ENCODE measurements around the gene AFF1. TPM values are rescaled to one million over a fixed set of nuclear protein-coding genes. Genes with fewer than 3 reads are reported as not detected.

The AFF1 gene
- polyA plus RNA-seq, 1 donor, result 56.4 TPM

DNA sequence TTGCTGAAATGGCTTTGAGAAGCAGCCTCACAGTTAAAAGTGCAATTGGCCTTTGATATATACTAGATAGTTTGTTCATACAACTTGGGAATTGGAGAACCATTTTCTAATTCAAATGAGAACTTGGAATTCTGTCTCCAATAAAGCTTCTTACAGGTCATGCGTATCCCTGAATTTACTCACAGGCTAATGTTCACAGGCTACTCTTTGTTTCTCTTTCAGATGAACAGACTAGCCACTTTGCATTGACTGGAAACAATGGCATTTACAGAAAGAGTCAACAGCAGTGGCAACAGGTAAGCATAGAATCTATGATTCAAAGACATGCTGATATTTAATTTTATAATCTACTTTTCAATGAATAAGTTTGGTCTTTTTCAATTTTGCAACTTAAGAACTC is 13.5 kb downstream of the AFF1 start:
- no peak for DNase-seq

DNA sequence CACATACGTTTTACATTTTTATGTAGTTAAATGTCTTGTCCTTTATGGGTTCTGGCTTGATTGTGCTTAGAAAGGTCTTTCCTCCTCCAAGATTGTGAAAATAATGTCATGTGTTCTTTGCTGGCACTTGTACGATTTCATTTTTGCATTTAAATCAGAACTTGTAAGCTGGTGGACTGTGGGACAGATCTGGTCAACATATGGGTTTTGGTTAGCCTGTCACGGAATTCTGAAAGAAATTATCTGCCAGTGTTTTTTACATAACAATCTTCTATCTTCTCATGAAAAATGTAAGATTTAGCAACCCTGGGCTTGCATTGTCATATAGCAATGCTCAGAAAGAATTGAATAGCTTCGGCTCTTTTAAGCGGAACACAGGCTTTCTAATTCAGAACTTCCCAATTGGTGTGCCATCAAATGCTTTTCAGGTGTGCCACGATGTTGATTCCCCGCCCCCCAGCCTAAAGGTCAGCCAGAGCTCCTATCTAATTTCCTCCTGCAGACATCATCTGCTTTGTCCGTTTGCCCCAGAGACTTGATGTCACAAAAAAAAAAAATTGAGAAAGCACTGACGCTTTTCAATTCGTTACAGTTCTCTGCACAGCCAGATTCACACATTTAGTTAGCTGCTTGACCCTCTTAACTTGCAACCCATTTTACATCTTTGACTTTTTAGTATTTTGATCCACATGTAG is 16.2 kb downstream of the AFF1 start:
- DNase-seq, result no peak

DNA sequence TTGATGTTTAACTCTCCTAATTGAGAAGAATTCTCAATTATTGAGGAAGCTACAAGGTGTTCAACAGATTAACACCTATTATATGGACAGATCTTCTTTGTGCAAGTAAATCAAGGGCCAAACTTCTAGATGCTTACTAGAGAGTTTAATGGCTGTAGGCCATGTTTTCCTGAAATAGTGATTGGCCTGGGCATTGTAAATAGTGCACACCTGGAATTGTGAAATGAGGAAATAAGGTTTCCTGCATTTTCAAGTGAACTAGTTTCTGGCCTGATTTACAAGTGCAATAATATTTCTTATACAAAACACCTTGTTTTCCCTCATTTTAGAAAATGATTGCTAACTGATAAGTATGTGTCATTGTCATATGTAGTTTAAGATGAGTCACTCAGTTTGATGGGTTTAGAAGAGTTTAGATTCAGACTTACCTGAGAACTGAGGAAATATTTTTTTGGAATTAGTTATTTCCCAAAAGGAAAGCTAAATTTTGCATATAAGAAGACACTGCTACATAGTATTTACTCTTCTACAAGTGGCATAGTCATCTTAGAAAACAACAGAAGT is 21.2 kb downstream of the AFF1 start:
- no peak for DNase-seq

DNA sequence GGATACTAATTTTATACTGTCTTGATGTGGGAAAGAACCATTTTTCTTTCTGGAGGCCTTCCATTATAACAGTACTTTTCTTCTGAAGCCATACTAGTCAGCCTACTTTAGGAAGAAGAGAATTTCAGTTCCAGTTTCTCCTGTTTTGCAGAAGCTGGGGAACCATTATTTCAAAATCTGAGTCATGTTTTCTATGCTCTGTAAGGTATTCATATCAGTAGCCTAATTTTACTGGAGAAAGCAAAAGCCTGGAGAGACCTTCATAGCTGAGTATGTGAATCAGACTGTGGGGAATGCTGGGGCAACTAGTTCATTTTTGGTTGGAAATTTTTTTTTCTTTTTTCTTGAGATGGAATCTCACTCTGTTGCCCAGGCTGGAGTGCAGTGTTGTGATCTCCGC is 22.4 kb downstream of the AFF1 start:
- no peak for DNase-seq

DNA sequence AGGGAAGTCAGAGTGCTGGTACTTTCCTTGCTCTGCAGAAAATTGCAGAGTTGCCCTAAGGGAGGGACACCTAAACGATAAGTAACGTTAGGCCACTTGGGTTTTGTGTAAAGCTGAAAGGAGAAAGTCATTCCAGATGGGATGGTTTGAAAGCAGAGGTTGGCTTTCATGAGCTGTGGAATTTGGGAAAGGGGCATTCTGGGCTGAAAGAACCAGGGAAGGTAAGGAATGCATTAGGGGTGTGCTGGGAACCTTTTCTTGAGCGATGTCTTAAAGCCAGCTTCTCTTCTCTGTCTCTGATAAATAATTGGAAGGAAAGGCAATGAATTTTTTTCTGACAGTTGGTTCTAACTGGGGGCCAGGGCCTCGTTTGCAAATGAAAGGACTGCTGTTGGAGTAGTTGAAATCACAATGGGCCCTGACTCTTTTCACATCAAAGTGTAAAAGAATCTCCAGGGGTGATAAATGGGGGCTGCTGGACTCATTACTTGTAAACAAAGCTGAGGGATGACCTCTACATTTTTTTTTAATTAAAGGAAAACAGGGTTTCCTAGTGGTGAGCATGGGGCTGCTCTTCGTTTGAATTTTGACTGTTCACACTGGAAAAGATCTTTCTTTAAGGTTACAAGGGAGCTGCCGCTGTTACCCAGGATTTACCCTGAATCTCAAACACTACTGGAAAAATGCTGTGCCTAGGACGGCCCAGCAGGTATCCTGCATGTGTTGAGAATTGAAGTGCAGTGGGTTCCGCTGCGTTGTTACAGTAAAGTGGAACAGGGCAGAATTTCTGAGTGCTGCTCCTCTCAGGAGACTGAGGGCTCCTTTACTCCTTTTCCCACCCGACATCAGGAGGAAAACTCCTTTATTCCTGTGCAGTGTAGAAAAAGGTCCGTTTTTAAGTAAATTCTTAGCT is 25.0 kb downstream of the AFF1 start:
- DNase-seq, result no peak

DNA sequence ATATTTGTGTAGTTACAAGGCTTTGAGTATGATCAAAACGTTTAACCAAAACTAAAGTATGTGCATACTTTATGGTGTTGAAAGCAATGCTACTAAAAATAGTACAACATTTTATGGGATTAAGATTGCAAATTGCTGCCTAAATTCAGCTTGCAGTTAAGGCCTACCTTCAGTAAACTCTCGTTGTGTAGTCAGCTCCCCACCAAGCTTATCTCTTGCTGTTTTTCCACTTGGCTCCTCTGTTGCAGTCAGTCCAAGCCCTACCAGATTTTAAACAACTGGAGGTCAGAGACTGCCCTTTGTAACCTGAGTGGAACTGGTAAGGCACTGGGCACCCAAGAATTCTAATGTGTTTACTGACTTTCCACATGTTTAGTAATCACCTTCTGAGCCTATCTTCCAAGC is 25.7 kb downstream of the AFF1 start:
- DNase-seq, result no peak

DNA sequence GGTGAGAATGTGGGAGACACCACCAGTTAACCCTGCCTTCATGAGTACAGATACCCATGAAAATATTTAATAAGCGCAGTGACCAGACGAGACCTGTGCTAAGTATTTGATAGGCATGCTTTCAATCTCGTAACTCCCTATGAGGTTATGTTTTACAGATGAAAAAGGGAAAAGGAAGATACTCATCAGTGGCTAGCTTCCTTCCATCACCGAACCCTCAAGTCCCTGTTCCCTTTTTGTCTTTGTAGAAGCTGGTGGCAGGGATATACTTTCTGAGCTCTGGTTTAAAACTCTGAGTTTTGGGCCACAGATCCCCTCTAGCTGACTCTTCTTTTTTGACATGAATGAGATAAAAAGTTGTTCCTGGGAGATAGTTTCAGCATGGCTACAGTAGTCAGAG is 26.3 kb downstream of the AFF1 start:
- no peak for DNase-seq

DNA sequence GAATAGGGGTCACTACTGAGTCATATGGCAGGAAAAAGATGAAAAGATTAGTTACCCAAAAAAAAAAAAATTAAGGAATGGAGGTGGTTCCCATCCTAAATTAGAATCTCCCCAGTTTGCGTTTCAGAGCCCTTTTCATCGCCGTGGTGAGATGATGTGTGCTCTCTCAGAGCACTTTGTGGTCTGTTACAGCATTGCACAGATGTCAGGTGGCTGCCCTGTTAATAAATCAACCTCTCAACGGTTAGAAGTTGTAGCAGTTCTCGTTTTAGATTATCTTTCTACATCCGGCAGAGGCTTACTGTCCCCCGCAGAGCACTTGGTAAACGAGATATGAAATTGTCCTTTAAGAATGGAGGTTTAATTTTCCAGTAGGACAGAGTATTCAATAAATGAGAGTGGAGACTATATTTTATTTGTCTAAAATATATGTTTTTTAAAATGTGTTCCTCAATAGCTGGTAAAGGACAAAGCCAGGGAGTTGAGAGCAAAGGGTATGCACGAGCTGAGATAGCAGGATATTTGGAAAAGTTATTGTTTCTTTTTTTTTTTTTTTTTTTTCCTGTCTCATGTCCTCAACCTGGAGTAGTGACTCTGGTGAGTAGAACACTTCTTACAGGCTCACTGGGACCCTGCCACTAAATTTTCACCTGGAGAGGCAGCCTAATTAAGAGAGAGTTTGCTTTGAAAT is 26.9 kb downstream of the AFF1 start:
- peak; percentile 57 for DNase-seq

DNA sequence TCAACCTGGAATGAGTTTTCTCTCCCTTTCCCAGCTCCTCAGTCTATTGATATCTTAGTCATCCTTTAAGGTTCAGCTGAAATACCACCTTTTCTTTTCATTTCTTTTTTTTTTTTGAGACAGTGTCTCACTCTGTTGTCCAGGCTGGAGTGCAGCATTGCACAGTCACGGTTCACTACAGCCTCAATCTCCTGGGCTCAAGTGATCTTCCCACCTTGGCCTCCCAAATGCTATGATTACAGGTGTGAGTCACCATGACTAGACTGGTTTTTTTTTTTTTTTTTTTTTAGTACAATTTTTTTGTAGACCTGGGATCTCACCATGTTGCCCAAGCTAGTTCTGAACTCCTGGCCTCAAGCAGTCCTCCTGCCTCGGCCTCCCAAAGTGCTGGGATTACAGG is 28.9 kb downstream of the AFF1 start:
- DNase-seq, result no peak

DNA sequence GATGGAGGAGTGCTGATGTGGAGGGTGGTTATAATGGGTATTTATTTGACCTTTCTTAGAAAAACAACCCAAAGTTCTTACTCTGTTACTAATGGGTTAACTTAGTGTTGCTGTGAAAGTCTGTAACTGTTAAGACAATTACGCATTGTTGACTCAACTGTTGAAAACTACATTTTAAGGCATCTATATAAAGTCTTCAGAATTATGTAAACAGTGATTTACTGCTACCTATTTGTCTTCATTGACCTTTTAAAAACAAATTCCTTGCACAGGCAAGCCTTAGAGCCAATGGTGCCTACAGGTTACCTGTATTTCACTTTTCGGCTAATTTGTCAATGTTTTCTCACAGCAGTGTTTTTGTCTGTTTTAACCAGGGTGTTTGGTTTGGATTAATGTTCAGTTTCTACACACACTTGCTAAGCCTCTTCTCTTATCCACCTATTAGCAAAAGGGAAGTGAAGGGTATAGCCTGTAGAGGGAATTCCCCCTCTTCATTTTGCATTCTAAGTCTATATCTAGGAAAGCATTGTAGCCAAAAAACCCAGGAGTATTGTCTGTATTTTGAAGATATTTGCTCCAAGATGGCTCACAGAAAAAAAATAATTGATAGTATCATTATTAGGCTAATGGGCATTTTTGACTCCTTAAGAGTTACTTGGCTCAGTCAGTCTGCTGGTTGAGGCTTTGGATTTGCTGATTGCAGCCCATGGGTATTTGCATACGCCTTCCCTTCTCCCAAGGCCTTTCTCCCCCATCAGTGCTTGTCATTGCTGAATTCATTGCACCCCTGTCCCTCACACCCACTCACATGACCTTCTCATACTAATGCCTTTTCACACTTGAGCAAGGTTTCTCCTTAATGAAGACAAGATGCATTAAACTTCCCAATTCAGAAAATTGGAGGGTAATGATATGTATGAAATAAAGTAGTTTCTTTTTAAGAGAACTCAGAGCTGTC is 30.5 kb downstream of the AFF1 start:
- no peak for DNase-seq

DNA sequence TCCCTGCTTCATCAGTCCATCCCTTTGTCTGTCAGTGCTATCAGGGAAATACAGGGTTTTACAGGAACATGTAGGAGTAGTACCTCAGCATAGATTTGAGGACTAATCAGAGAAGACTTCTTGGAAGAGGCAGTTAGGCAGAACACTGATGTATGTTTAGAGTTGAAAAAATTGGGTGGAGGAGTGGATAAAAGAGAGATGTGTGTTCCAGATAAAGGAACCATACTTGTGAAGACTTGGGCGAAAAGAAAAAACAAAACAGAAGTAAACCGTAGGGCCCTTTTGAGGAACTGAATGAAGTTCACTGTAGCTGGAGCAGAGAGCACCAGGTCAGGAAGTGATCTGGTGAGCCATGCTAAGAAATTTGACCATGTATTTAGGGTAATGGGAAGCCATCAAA is 32.3 kb downstream of the AFF1 start:
- DNase-seq, result no peak

DNA sequence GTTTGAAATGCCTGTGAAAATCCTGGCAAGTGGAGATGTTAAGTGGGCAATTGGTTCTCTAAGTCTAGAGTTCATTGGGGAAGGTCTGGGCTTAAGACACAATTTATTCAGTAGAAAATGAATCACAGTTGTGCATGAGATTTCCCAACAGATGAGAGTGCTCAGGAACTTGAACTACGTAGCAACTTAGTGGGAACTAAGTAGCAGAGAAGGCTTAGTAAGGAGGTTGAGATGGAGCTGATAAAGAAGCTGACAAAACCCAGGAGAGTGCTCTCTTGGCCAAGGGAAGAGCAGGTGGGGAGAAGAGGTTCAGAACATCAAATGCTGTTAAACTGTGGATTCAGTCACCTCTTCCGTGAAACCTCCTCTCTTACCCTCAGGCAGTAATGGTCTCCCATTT is 33.0 kb downstream of the AFF1 start:
- no peak for DNase-seq

DNA sequence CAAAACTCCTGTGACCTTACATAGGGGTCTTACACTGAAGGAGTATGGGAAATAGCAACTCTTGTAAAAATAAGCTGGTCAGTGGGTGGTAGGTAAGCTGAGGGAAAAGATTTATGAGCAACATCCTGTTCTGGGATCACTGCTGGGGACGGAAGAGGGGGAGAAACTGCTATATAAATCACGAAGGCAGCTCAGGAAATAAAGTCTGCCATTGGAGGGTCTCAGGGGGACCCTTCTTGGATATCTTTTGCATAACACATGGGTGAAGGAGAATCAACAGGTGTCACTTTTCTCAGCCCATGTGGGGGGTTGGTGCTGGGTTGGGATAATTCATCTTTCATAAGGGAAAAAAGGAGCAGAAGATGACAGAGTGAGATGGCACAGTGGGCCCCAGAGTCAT is 33.7 kb downstream of the AFF1 start:
- DNase-seq, result no peak

DNA sequence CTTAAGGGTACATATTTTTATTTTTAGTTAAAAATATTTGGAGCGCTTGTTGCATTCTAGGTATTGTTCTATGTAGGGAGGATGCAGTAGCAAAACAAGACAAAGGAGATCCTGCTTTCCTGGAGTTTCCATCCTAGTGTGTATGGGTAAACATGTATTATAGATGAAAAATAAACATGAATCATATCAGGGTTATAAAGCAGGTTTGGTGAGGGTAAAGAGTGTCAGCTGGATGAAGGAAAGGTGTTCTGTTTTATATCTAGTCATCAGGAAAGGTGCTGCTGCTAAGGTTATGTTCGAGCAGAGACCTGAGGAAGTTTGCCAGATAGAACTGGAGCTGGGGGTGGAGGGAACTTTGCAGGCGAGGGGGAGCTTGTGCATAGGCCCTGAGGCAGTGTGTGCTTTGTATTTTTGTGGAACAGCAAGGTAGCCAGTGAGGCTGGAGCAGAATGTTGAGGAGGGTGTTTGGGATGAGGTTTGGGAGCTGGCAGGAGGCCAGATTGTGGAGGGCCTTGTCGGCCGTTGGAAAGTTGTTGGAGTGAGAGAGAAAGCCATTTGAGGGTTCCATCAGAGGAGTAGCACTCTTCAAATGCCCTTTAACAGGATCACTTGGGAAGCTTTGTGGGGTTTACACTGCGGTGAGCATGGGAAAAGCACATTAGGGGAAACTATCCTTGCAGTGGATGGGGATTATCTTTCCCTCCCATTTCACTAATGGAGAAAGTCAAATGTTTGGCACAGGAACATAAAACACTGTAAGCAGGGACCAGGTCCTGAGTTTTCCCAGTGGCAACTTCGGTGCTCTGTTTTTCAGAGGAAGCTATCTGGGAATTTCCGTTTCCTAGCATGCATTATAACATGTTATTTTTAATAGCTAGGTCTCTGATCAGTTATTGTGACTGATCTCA is 35.9 kb downstream of the AFF1 start:
- no peak for DNase-seq

DNA sequence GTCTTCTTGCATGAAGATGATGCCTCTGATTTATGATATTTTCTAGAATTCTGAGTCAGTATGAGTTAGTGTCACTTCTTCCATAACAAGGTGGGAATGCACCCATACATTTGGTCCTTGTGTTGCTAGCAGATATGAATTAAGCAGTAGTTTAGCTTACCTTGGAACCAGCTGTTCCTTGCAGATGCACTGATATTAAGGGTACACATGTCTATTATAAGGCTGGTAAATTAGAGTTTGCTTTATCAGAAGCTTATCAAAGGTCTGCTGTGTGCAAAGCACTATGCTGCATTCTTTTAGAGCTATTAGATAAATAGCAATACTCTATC is 36.5 kb downstream of the AFF1 start:
- no peak for DNase-seq

DNA sequence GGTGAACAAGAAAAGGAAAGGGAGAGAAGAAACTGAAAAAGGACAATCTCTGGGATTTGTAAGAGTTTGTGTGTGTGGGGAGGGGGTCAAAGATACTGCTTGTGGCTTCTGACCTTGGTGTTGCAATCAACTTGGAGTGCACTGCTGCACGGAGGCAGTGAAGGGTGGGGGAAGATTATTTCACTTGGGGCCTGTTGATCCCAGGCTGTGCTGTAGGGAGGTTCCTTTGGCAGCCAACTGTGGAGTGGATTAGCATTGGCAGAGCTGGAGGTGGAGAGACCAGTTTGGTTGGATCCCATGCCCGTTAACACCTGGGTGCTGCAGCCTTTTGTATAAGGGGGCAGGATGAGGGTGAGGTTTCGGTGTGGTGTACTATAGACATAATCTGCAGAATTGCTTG is 38.2 kb downstream of the AFF1 start:
- no peak for DNase-seq

DNA sequence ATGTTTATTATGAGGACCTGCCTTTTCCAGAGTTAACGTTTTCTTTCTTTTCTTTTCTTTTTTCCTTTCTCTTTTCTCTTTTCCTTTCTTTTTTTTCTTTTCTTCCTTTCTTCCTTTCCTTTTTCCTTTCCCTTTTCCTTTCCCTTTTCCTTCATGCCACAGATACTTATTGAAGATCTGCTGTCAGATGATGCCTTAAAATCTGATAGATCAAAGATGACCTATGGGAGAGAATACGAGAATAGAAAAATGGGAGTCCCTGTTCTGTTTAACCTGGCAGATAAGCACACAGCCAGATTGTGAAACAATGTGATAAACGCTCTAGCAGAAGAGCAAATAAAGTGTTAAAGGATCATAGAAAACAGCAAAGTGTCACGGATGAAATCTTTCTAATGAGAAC is 38.9 kb downstream of the AFF1 start:
- DNase-seq, result no peak

DNA sequence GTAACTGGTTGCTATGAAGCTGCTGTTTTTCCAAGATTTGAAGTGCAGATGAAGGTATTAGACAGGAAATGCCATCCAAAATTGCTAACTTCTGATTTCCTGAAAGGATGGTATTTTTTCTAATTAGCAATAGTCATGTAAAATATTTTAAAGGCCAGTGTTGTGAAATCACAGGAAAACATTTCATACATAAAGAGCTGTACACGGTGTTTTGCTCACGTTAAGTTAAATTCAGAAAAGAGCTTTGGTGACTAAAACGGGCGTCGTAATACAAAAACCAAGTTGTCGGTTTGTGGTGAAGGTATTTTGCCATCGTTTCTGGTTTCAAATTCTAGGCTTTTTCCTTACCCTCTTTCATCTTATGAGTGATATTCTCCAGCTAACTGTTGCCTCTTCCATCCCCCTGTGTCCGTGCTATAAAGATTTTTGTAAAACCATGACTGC is 39.8 kb downstream of the AFF1 start:
- DNase-seq, result no peak

DNA sequence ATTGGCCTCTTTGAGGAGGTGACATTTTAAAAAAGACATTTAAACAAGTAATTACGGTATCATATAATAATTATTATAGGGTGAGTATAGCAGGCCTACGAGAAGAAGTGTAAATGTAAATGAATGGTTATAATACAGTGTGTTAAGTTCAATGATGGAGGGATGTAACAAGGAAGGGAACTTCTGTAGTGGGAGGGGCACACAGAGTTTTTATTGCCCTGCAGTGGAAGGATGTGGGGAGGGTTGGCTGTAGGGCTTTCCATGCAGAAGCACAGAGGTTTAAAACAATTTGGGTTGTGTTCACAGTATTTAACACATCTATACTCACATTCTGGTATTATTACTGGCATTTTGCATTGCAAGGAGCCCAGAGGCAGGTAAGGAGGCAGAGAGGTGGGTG is 41.1 kb downstream of the AFF1 start:
- DNase-seq, result no peak

DNA sequence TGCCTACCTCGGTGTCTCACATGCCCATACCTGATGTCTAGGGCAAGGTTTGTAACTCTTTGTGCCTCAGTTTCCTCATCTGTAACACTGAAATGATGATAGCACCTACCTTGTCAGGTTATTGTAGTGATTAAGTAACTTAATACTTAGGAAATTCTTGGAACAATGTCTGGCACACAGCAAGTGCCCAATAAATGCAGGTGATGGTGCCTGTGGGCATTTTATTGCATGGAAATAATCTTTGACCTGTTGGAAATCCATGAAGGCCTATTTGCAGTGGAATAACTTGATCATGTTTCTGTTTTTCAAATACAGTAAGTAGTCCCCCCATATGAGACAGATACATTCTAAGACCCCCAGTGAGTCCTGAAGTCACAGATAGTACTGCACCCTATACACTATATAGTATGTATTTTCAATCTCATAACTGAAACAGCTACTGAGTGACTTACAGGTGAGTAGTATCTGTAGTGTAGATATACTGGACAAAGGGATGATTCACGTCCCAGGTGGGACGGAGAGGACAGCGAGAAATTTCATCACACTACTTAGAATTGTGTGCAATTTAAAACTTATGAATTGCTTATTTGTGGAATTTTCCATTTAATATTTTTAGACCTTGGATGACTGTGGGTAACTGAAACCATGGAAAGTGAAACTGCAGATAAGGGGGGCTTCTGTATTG is 42.1 kb downstream of the AFF1 start:
- no peak for DNase-seq
